Common myeloid progenitor, CD34-positive (primary cell): ENCODE results near the gene SEC14L3.

Experiments
- CTCF ChIA-PET: fragments of 350-600 bp; sonication (Branson Sonifier 250); formaldehyde crosslinking; loops from one replicate; lab custom pipeline; 2021; ENCODE audit warnings: antibody characterized with exemption; lab: Charles Lee
- POLR2A ChIA-PET: fragments of 350-600 bp; sonication (Branson Sonifier 250); formaldehyde crosslinking; loops from one replicate; lab custom pipeline; 2021; ENCODE audit warnings: antibody characterized with exemption; lab: Charles Lee
- DNase-seq, 3 donors: peaks; one replicate each; pipeline versions ENCODE4 v3.0.0 to v3.0.0-alpha.2; 2013
- H3K27ac ChIP-seq, 2 experiments: 1 replicate in 1 of 2; 2 replicates in 1 of 2; pipeline ENCODE4 v1.7.0; 2013; ENCODE audit warnings: inconsistent platforms in 2 of 2, low read length in 2 of 2, mild to moderate bottlenecking in 2 of 2, low read depth in 1 of 2, moderate library complexity in 1 of 2; ENCODE audit not compliant: severe bottlenecking in 2 of 2, insufficient read depth in 1 of 2, poor library complexity in 1 of 2
- H3K27me3 ChIP-seq, 5 experiments: replicated peaks in 2 of 5; 1 replicate in 3 of 5; 2 replicates in 2 of 5; pipeline versions ENCODE4 v1.6.1 to v1.7.0; 2013; ENCODE audit warnings: low read length in 4 of 5, mild to moderate bottlenecking in 2 of 5, moderate library complexity in 2 of 5, inconsistent platforms in 1 of 5; ENCODE audit not compliant: insufficient read depth in 5 of 5, control insufficient read depth in 4 of 5
- H3K36me3 ChIP-seq, 4 experiments: 1 replicate in 2 of 4; 2 replicates in 2 of 4; pipeline versions ENCODE4 v1.6.1 to v1.7.0; 2013; ENCODE audit warnings: low read length in 3 of 4, control low read depth in 1 of 4, mild to moderate bottlenecking in 1 of 4; ENCODE audit not compliant: control insufficient read depth in 4 of 4, insufficient read depth in 4 of 4
- H3K4me1 ChIP-seq, 4 experiments: 1 replicate in 3 of 4; 2 replicates in 1 of 4; pipeline versions ENCODE4 v1.6.1 to v1.7.1; 2013; ENCODE audit warnings: low read length in 3 of 4, mild to moderate bottlenecking in 3 of 4, control low read depth in 1 of 4, inconsistent platforms in 1 of 4, moderate library complexity in 1 of 4; ENCODE audit not compliant: control insufficient read depth in 4 of 4, insufficient read depth in 4 of 4; ENCODE audit errors: control extremely low read depth in 1 of 4
- H3K4me3 ChIP-seq, 7 experiments: 1 replicate in 4 of 7; 2 replicates in 3 of 7; pipeline versions ENCODE4 v1.5.1 to v1.7.0; 2013; ENCODE audit warnings: mild to moderate bottlenecking in 7 of 7, low read length in 6 of 7, moderate library complexity in 6 of 7, inconsistent platforms in 2 of 7, low read depth in 2 of 7, control low read depth in 1 of 7; ENCODE audit not compliant: insufficient read depth in 4 of 7, control insufficient read depth in 1 of 7; ENCODE audit errors: extremely low read depth in 1 of 7
- H3K9me3 ChIP-seq, 5 experiments: 1 replicate in 4 of 5; 2 replicates in 1 of 5; pipeline versions ENCODE4 v1.6.1 to v1.7.1; 2013; ENCODE audit warnings: low read length in 4 of 5, mild to moderate bottlenecking in 2 of 5, inconsistent platforms in 1 of 5, low read depth in 1 of 5, moderate library complexity in 1 of 5; ENCODE audit not compliant: control insufficient read depth in 4 of 5, insufficient read depth in 2 of 5; ENCODE audit errors: control extremely low read depth in 1 of 5
- WGBS: methylation state at CpG from one replicate; pipeline ENCODE4 v1.1.5; 2013; ENCODE audit not compliant: insufficient coverage; 5-methylcytosine and 5-hydroxymethylcytosine counted together

SEC14L3 gene

DNA sequence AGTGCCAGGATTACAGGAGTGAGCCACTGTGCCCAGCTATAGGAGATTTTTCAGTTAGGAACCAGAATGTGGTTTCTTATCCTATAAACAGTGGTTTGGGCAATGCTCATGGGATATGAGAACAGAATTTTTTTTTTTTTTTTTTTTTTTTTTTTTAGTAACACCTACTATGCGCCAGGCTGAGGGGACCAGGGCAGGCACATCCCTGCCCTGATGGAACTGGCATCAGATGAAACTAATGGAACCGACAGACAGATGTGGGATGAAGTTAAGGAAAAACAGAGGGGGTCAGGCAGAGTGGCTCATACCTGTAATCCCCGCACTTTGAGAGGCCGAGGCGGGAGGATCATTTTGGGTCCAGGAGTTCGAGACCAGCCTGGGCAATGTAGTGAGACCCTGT lies 28.8 kb upstream of the SEC14L3 start:
- H3K27me3 ChIP-seq, result peaks cover 3 to 30% (median 9%) of the 10 kb centered on the region in 5 experiments
- ChIA-PET POLR2A (no interaction called here), CTCF (no interaction called here)
- no peaks in the 10 kb centered on the region for H3K9me3 ChIP-seq
- DNase-seq, result no peak
- H3K4me3 ChIP-seq, result no peak overlapping the region
- H3K4me1 ChIP-seq, result peaks cover 0 to 5% (median 1%) of the 10 kb centered on the region in 4 experiments
- H3K36me3 ChIP-seq, result no peaks in the 10 kb centered on the region
- WGBS, result 100% methylated on average over 3 of the region's 6 CpGs
- no peak overlapping the region for H3K27ac ChIP-seq

DNA sequence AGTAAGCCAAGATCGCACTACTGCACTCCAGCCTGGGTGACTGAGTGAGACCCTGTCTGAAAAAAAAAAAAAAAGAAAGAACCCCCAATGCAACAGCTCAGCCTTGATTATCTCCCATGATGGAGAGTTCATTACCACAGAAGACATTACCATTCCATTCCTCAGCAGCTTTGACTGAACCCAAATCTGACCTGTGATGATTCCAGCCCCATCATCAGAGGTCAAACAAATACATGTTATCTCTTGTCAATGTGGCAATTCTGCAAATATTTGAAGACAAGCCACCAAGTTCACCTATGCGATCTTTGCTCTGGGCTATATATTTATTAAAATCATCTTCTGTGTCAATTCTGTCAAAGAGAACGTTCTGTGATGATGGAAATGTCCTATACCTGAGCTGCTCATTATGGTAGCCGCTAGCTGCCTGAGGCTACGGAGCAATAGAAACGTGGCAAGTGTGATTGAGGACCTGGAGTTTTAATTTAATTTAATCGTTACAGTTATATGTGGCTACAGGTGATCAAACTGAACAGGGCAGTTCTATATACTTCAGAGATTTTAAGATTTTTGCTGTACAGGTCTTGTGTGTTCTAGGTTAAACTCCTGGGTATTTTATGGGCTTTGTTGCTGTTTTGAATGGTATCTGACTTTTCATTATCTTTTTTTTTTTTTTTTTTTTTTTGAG lies 25.8 kb upstream of the SEC14L3 start:
- ChIA-PET POLR2A (interaction anchor here (0.6 kb wide), 1 partner anchor 23 kb away, joined by 3 read pairs; no protein-coding TSS in a partner anchor), CTCF (interaction anchor here (1.7 kb wide), 1 partner anchor 12 kb away, joined by 6 read pairs; no protein-coding TSS in a partner anchor)
- no peak overlapping the region for H3K4me3 ChIP-seq

DNA sequence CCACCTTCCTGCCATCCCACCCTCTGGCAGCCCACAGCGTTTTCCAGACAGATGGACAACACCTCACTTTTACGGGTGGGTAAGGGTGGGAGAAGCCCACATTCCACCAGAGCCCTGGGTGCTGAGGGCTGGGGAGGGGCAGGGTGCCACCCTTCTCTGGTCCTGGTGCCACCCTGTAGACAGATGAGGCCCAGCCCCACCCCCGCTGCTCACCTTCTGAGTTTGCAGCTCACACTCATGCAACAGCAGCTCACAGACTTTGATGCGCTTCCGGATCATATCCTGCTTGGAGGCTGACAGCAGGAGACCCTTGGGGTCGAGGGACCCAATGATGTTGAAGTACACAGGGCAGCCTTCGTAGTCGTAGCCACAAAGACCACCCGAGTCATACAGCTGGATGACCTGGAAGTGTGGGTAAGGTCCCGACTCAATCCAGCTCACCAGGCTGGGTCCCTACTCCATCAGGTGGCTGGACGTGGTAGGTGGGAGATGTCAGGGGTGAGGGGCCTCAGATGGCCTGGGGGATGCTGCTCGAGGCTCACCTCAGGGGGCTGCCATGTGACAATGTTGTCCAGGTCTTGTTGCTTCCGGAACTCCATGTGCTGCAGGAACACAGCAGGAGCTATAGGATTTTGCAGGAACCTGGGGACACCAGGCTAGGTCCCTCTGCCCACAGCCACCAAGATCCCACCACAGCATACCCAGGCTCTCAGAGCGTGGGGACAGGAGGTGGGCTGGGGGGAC lies 23.4 kb upstream of the SEC14L3 start:
- peaks cover 0 to 5% (median 2%) of the 10 kb centered on the region in 5 experiments for H3K27me3 ChIP-seq
- WGBS, result 96% methylated on average over 11 of the region's 14 CpGs
- H3K4me3 ChIP-seq, result no peak overlapping the region
- DNase-seq, result no peak
- no peaks in the 10 kb centered on the region for H3K9me3 ChIP-seq
- CTCF ChIA-PET, result no interaction called here
- no peaks in the 10 kb centered on the region for H3K4me1 ChIP-seq
- POLR2A ChIA-PET, result no interaction called here
- H3K27ac ChIP-seq, result no peak overlapping the region
- no peaks in the 10 kb centered on the region for H3K36me3 ChIP-seq

More for the DNA sequence above, 25.8 kb upstream of the SEC14L3 start:
- H3K27me3 ChIP-seq, result peaks cover 0 to 13% (median 2%) of the 10 kb centered on the region in 5 experiments
- no peaks in the 10 kb centered on the region for H3K9me3 ChIP-seq
- DNase-seq, result no peak
- no peaks in the 10 kb centered on the region for H3K4me1 ChIP-seq
- no peaks in the 10 kb centered on the region for H3K36me3 ChIP-seq
- no peak overlapping the region for H3K27ac ChIP-seq
- WGBS, result 91% methylated on average over 5 of the region's 7 CpGs

DNA sequence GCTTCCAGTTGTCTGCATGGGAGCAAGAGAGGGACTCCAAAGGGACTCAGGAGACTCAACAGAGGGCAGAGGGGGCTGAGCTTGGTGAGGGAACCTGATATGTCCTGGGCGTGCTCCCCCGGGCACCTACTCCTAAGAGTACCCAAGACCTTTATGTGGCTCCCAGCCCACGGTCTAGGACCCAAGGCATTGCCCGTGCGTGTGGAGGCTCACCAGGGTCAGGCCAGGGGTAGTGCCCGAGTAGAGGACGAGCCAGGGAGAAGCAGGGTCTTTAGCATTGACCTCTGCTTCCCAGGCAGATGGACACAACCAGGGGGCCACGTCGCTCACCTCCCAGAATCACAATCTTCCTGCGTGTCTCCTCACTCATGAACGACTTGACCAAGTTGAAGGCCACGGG lies 20.3 kb upstream of the SEC14L3 start:
- Histone ChIP-seq H3K27ac (no peak overlapping the region), H3K4me3 (no peak overlapping the region), H3K36me3 (no peaks in the 10 kb centered on the region), H3K9me3 (no peaks in the 10 kb centered on the region), H3K4me1 (no peaks in the 10 kb centered on the region), H3K27me3 (peaks cover 0 to 5% (median 0%) of the 10 kb centered on the region in 5 experiments)
- no peak for DNase-seq
- WGBS, result 95% methylated on average over 12 of the region's 12 CpGs
- CTCF ChIA-PET, result no interaction called here
- POLR2A ChIA-PET, result no interaction called here

DNA sequence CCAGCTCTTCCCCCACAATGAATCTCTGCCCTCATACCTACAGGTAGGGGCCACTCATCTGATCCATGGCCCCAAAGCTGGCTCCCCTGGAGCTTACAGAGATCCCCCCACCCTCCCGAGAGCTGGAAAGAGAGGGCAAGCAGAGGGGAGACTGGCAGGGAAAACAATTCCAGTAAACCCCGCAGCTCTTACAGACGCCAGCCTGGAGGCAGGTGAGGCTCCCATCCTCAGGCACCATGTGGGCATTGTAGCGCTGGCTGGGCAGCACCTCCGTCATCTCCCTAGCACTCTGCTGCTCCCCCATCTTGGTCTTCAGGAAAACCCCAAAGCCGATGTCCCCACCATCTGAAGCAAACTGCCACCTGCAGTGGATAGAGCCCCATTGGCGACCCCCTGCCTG lies 19.6 kb upstream of the SEC14L3 start:
- H3K4me3 ChIP-seq, result no peak overlapping the region
- ChIA-PET CTCF (no interaction called here), POLR2A (no interaction called here)
- peaks cover 0 to 5% (median 0%) of the 10 kb centered on the region in 5 experiments for H3K27me3 ChIP-seq
- WGBS, result 100% methylated on average over 4 of the region's 7 CpGs
- DNase-seq, result no peak
- no peaks in the 10 kb centered on the region for H3K4me1 ChIP-seq
- H3K36me3 ChIP-seq, result no peaks in the 10 kb centered on the region
- H3K27ac ChIP-seq, result no peak overlapping the region
- H3K9me3 ChIP-seq, result no peaks in the 10 kb centered on the region

DNA sequence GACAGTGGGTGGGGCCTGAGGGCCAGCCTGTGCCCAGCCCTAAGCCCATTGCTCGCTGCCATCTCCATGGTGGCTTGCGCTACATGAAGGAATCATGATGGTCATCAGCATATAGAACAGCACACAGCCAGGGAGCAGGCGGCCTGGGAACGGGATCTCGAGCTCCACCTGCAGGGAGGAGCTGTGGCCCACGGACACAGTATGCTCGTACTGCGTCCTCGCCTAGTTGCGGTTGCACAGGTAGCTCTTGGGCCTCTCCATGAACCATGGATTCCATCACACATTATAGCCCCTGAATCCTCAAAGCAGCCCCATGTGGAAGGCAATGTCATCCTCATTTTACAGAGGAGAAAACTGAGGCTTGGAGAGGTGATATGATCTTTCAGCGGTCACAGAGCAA lies 18.6 kb upstream of the SEC14L3 start:
- 88% methylated on average over 11 of the region's 11 CpGs for WGBS
- H3K9me3 ChIP-seq, result no peaks in the 10 kb centered on the region
- POLR2A ChIA-PET, result interaction anchor here (0.5 kb wide), 1 partner anchor 412 kb away, joined by 3 read pairs; no protein-coding TSS in a partner anchor
- H3K27me3 ChIP-seq, result peaks cover 0 to 4% (median 0%) of the 10 kb centered on the region in 5 experiments
- H3K4me1 ChIP-seq, result no peaks in the 10 kb centered on the region
- H3K4me3 ChIP-seq, result no peak overlapping the region
- CTCF ChIA-PET, result interaction anchor here (0.8 kb wide), 1 partner anchor 100 kb away, joined by 3 read pairs; no protein-coding TSS in a partner anchor
- DNase-seq, result no peak
- no peak overlapping the region for H3K27ac ChIP-seq
- H3K36me3 ChIP-seq, result no peaks in the 10 kb centered on the region

DNA sequence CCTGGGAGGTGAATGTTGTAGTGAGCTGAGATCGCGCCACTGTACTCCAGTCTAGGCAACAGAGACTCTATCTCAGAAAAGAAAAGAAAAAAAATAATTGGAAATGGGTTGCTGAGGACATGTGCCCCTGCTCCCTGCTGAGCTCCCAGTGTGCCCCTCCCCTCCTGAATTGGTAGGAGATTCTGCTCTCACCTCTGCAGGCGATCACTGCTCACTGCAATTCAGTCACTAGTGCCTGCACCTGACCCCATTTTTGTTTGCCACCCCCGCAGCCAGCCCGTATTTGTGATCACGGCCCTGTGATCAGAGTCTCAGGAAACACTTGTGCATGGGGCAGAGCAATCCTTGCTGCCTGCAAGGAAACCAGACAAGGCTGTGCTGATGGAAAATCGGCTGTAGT lies 16.3 kb upstream of the SEC14L3 start:
- Histone ChIP-seq H3K9me3 (no peaks in the 10 kb centered on the region), H3K4me1 (no peaks in the 10 kb centered on the region), H3K4me3 (no peak overlapping the region), H3K36me3 (no peaks in the 10 kb centered on the region), H3K27me3 (peaks cover 0 to 5% (median 0%) of the 10 kb centered on the region in 5 experiments), H3K27ac (no peak overlapping the region)
- CTCF ChIA-PET, result interaction anchor here (7.1 kb wide), 1 partner anchor 97 kb away, joined by 43 read pairs; no protein-coding TSS in a partner anchor
- POLR2A ChIA-PET, result no interaction called here
- no peak for DNase-seq
- 84% methylated on average over 7 of the region's 7 CpGs for WGBS
